ENCODE measurements around the gene GYPA. TPM values are rescaled to one million over a fixed set of nuclear protein-coding genes. Genes with fewer than 3 reads are reported as not detected.
"Not testable (repeated sequence)": the region's sequence is repeated elsewhere in the genome, so short reads cannot be mapped to it uniquely, and the experiment has no call there.

GYPA gene
- total and polyA plus RNA-seq, 2 of the 4 experiments (the other 2 are of a cell fraction), result not detected

DNA sequence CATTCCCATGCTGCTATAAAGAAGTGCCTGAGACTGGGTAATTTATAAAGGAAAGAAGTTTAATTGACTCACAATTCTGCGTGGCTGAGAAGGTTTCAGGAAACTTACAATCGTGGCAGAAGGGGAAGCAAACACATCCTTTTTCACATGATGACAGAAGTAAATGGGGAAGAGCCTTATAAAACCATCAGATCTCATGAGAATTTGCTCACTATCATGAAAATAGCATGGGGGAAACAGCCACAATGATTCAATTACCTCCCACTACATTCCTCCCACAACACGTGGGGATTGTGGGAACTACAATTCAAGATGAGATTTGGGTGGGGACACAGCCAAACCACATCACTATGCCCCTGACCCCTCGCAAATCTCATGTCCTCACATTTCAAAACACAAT lies 46.5 kb downstream of the GYPA start:
- dilution Hi-C loops (cut with HindIII; ENCODE audit: low sequenced_read_pairs, unreplicated experiment); intact Hi-C loops (cut with micrococcal nuclease); H3K4ac ChIP-seq (ENCODE audit: low read depth, low read length); H3K27me3 ChIP-seq (ENCODE audit: control insufficient read depth, insufficient read depth, low read length); POLR2A ChIA-PET (ENCODE audit: unreplicated experiment); H2AFZ ChIP-seq (replicated peaks; ENCODE audit: low read length, poor library complexity); H2BK15ac ChIP-seq (ENCODE audit: low read depth, low read length); H3K79me1 ChIP-seq (ENCODE audit: low read depth in 1 of 2, low read length in 2 of 2); DNase-seq; H2AK9ac ChIP-seq (replicated peaks; ENCODE audit: low read depth, low read length, poor library complexity); H4K20me1 ChIP-seq (ENCODE audit: insufficient read depth, low read length); H4K5ac ChIP-seq (ENCODE audit: low read depth, low read length); H2BK20ac ChIP-seq (ENCODE audit: low read depth, low read length); H4K91ac ChIP-seq (ENCODE audit: insufficient read depth, low read depth, low read length); ATAC-seq (ENCODE audit: low read depth); H3K9me3 ChIP-seq (ENCODE audit: control insufficient read depth, insufficient read depth, low read length); H2AK5ac ChIP-seq (ENCODE audit: low read depth, low read length); H3K4me1 ChIP-seq (ENCODE audit: control insufficient read depth, insufficient read depth, low read length); in situ Hi-C loops (cut with MboI; ENCODE audit: low sequenced_read_pairs); H3K18ac ChIP-seq (ENCODE audit: low read depth, low read length); H3K56ac ChIP-seq (ENCODE audit: extremely low read depth, insufficient read depth, low read length); H2BK120ac ChIP-seq (ENCODE audit: low read depth, low read length); CTCF ChIA-PET; H3K4me3 ChIP-seq (ENCODE audit: insufficient read depth, low read depth, low read length); H4K8ac ChIP-seq (ENCODE audit: low read depth in 2 of 2, low read length in 2 of 2); H3K9ac ChIP-seq (ENCODE audit: low read depth, low read length); H3K36me3 ChIP-seq (ENCODE audit: control insufficient read depth, insufficient read depth, low read length); H3K4me2 ChIP-seq (ENCODE audit: low read depth, low read length); H2BK5ac ChIP-seq (ENCODE audit: low read depth, low read length, poor library complexity, severe bottlenecking); H3K9me1 ChIP-seq (ENCODE audit: insufficient read depth, low read length); H3K23ac ChIP-seq (ENCODE audit: low read depth, low read length); H3K27ac ChIP-seq (ENCODE audit: insufficient read depth, low read length); H3K14ac ChIP-seq (replicated peaks; ENCODE audit: low read depth, low read length); BruUV-seq (replicated peaks): not testable (repeated sequence)
- WGBS, 2 experiments (ENCODE audit: extremely low coverage in 2 of 2, insufficient read length in 1 of 2), result no CpG with 5 or more reads among the region's 4 CpGs

DNA sequence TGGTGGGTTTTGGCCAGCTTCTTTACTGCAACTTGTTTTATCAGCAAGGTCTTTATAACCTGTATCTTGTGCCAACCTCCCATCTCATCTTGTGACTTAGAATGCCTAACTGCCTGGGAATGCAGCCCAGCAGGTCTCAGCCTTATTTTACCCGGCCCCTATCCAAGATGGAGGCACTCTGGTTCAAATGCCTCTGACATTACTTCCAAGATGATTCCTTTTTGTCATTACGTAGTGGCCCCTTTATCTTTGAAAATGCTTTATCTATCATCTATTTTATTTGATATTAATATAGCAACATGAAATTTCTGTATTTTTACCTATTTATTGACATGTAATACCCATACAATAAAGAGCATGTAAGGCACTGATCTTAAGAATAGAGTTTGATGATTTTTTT lies 49.3 kb downstream of the GYPA start:
- ATAC-seq (ENCODE audit: low read depth); POLR2A ChIA-PET (ENCODE audit: unreplicated experiment); H3K9ac ChIP-seq (ENCODE audit: low read depth, low read length): not testable (repeated sequence)

More for the DNA sequence above, 49.3 kb downstream of the GYPA start:
- H4K8ac ChIP-seq (ENCODE audit: low read depth in 2 of 2, low read length in 2 of 2); H3K27me3 ChIP-seq (ENCODE audit: control insufficient read depth, insufficient read depth, low read length); H4K5ac ChIP-seq (ENCODE audit: low read depth, low read length); H4K91ac ChIP-seq (ENCODE audit: insufficient read depth, low read depth, low read length); H3K18ac ChIP-seq (ENCODE audit: low read depth, low read length); in situ Hi-C loops (cut with MboI; ENCODE audit: low sequenced_read_pairs); H3K36me3 ChIP-seq (ENCODE audit: control insufficient read depth, insufficient read depth, low read length); intact Hi-C loops (cut with micrococcal nuclease); H3K9me1 ChIP-seq (ENCODE audit: insufficient read depth, low read length); H2AK5ac ChIP-seq (ENCODE audit: low read depth, low read length); H3K79me1 ChIP-seq (ENCODE audit: low read depth in 1 of 2, low read length in 2 of 2); H4K20me1 ChIP-seq (ENCODE audit: insufficient read depth, low read length); H2BK5ac ChIP-seq (ENCODE audit: low read depth, low read length, poor library complexity, severe bottlenecking); DNase-seq; H3K4ac ChIP-seq (ENCODE audit: low read depth, low read length); H2AK9ac ChIP-seq (replicated peaks; ENCODE audit: low read depth, low read length, poor library complexity); H3K4me1 ChIP-seq (ENCODE audit: control insufficient read depth, insufficient read depth, low read length); H2BK120ac ChIP-seq (ENCODE audit: low read depth, low read length); H3K56ac ChIP-seq (ENCODE audit: extremely low read depth, insufficient read depth, low read length); H3K14ac ChIP-seq (replicated peaks; ENCODE audit: low read depth, low read length); CTCF ChIA-PET; BruUV-seq (replicated peaks); H3K4me3 ChIP-seq (ENCODE audit: insufficient read depth, low read depth, low read length); H2BK20ac ChIP-seq (ENCODE audit: low read depth, low read length); H3K9me3 ChIP-seq (ENCODE audit: control insufficient read depth, insufficient read depth, low read length); H3K27ac ChIP-seq (ENCODE audit: insufficient read depth, low read length); H2AFZ ChIP-seq (replicated peaks; ENCODE audit: low read length, poor library complexity); dilution Hi-C loops (cut with HindIII; ENCODE audit: low sequenced_read_pairs, unreplicated experiment); H2BK15ac ChIP-seq (ENCODE audit: low read depth, low read length); H3K23ac ChIP-seq (ENCODE audit: low read depth, low read length); H3K4me2 ChIP-seq (ENCODE audit: low read depth, low read length): not testable (repeated sequence)
- no CpG with 5 or more reads among the region's 2 CpGs for whole genome bisulfite sequencing, 2 experiments (ENCODE audit: extremely low coverage in 2 of 2, insufficient read length in 1 of 2)

All from IMR-90 (cell line).